Hematopoietic multipotent progenitor cell treated with erythropoietin and hydrocortisone succinate and interleukin-3 and kit ligand, for 4 days (in vitro differentiated cells): ENCODE data around the gene UBAC1.

Experiments used
- DNase-seq: peaks from one replicate; pipeline ENCODE4 v3.0.0-alpha.2; 2015

Gene UBAC1

GRCh38 chr9:135993409-135993742 is 32.2 kb upstream of the UBAC1 start:
- DNase-seq, result no peak

GRCh38 chr9:135992486-135993408 is 31.6 kb upstream of the UBAC1 start:
- DNase-seq, result peak; percentile 95

GRCh38 chr9:135991771-135992170 is 30.6 kb upstream of the UBAC1 start:
- DNase-seq, result no peak

GRCh38 chr9:135990468-135991429 is 29.6 kb upstream of the UBAC1 start:
- DNase-seq, result peak; percentile 90

- peak; percentile 60 for DNase-seq
Observed at GRCh38 chr9:135989722-135990467, 28.7 kb upstream of the UBAC1 start.

- no peak for DNase-seq
Observed at GRCh38 chr9:135989157-135989556, 28.0 kb upstream of the UBAC1 start.

- DNase-seq, result no peak
Observed at GRCh38 chr9:135988493-135988892, 27.3 kb upstream of the UBAC1 start.

- DNase-seq, result no peak
Observed at GRCh38 chr9:135987838-135988404, 26.7 kb upstream of the UBAC1 start.

GRCh38 chr9:135986605-135987004 is 25.4 kb upstream of the UBAC1 start:
- no peak for DNase-seq

GRCh38 chr9:135985889-135986288 is 24.7 kb upstream of the UBAC1 start:
- no peak for DNase-seq

GRCh38 chr9:135985459-135985774 is 24.2 kb upstream of the UBAC1 start:
- no peak for DNase-seq

- DNase-seq, result no peak
Observed at GRCh38 chr9:135984072-135984710, 23.0 kb upstream of the UBAC1 start.

GRCh38 chr9:135983208-135984071 is 22.3 kb upstream of the UBAC1 start:
- DNase-seq, result no peak

GRCh38 chr9:135982499-135983207 is 21.5 kb upstream of the UBAC1 start:
- DNase-seq, result no peak

- no peak for DNase-seq
Observed at GRCh38 chr9:135980926-135981630, 19.9 kb upstream of the UBAC1 start.

GRCh38 chr9:135979547-135980166 is 18.5 kb upstream of the UBAC1 start:
- DNase-seq, result no peak

GRCh38 chr9:135978642-135979546 is 17.7 kb upstream of the UBAC1 start:
- DNase-seq, result peak; percentile 72

GRCh38 chr9:135976944-135977343 is 15.8 kb upstream of the UBAC1 start:
- DNase-seq, result no peak
